ENCODE measurements around the gene RAI1.
A peak's percentile ranks its signal among the peaks of the same experiment; 100 is the strongest.

RAI1 gene

DNA sequence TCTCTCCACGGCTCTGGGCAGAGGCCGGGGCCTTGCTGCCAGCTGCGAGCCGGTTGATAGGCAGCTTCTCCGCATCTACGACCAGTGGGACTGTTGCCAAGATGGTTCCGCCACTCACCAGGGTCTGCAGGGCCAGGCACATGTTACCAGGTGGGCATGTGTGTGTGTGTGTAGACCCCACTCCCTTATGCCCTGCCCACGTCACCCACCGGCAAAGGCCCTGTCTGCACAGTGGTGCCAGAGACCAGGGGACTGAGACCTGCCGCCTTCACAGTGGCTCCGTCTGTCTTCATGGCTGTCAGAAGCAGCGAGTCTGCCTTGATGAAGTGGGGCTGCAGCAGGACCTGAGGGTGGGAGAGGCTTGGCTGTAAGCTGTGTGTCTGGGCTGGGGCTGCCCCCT, 137.9 kb downstream of the RAI1 start:
- DNase-seq = no peak

GRCh38 chr17:17819561-17819995, 138.3 kb downstream of the RAI1 start:
- no peak for DNase-seq

DNA sequence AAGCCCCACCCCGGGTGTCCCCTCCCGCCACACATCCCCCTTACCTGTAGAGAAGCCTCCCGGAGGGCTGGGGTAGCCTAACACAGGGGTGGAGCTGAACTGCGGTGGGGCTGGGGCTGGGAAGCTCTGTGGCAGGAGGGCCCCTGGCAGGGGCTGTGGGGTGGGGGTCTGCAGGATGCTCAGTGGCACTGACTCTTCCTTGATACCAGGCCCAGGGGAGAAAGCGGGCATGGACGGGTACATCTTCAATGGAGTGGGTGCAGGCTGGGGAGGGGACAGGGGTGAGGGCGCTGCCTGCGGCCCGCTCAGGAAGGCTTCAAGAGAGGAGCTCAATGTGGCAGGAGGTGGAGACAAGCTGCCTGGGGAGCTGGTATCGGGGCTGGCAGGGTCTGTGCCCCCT, 138.8 kb downstream of the RAI1 start:
- DNase-seq = no peak

DNA sequence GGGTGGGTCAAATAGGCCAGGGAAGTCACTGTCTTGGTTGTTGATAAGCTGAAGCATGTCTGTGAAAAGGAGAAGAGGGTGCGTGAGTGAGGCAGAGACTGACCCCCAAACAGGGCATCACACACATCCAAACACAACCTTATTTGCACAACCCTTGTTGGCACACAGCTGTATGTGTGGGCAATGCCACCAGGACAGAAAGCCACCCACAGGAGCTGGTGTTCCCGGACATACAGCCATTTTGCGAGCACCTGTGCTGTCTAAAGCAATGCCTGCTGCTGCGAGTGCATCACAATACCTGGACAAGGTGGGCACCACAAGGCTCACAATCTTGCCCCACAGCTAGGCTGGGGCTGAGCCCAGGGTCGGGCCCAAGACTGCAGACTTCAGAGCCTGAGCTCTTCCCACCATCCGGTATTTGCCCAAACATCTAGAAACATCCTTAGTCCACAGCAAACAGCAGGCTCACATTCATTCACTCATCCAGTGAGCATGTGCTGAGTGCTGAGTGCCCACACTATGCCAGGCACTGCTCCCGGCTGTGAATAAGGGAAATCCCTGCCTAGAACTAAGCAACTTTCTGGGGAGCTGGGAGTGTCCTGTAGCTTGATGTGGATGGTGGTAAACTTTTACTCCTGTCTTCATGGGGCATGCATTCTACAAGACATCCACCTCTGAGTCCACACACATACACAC, 139.4 kb downstream of the RAI1 start:
- no peak for DNase-seq

DNA sequence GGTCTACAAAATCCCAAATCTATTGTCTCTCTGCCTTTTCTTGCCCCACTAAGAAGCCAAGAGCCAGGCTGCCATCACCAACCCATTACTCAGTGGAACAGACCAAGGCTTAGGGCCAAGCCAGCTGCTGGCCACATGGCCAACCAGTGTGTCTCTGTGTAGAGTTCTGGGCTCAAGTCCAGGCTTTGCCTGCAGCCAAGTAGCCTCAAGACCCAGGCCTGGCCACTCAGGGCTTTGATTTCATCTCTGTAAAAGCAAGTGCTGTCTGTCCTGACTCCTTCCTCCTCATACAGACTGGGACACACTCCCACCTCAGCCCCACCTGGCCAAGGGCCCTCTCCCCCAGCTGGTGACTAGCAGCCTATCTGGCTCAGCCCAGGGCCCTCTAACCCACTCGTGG, 140.9 kb downstream of the RAI1 start:
- DNase-seq = no peak

GRCh38 chr17:17822616-17823015, 141.4 kb downstream of the RAI1 start:
- no peak for DNase-seq

GRCh38 chr17:17823433-17824118, 142.3 kb downstream of the RAI1 start:
- peak; percentile 68 for DNase-seq

DNA sequence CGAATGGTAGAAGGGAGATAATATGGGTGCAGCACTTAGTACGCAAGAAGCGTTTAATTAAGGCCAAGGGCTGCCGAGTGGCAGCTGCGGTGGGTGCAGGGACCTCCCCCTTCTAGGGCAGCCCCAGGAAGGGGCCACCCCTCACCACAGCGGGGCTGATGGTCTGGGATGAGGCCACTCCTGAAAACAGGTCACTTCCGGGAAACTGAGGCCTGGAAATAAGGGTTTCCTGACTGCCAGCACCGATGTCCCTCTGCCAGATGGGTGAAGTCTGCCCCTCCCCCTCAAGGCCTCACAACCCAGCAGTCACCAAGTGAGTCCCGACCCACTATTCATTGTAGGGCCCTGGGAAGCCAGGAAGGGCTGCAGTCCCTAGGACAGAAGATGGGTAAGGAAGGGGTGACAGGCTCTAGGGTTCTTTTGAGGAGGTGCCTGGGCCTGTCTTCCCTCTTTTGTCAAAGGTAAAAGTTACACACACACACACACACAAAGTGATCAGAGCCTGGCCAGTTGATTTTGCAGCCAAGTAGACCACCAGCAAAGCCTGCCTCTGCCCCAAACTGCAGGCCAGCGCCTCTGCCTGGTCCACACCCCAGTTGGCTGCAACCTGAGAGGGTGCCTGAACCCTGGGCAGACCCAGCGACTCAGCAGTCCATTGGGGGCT, 143.0 kb downstream of the RAI1 start:
- no peak for DNase-seq

GRCh38 chr17:17824783-17825614, 143.7 kb downstream of the RAI1 start:
- DNase-seq = no peak

DNA sequence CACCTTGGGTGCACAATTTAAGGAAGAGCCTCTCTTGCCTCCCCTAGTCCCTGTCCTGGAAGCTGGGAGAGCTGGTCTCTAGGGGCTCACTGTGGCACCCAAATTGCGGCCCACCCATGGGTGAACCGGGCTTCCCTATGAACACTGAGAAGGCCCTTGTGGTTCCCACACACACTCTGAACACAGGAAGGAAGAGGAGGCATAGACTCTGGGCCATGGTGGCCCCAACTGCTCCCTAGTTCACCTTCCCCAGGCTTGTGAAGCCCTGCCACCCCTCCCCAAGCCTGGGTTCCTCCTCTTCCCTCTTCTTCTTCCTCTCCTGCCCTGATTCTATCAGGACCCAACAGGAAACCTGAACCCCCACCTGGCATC, 145.1 kb downstream of the RAI1 start:
- no peak for DNase-seq

DNA sequence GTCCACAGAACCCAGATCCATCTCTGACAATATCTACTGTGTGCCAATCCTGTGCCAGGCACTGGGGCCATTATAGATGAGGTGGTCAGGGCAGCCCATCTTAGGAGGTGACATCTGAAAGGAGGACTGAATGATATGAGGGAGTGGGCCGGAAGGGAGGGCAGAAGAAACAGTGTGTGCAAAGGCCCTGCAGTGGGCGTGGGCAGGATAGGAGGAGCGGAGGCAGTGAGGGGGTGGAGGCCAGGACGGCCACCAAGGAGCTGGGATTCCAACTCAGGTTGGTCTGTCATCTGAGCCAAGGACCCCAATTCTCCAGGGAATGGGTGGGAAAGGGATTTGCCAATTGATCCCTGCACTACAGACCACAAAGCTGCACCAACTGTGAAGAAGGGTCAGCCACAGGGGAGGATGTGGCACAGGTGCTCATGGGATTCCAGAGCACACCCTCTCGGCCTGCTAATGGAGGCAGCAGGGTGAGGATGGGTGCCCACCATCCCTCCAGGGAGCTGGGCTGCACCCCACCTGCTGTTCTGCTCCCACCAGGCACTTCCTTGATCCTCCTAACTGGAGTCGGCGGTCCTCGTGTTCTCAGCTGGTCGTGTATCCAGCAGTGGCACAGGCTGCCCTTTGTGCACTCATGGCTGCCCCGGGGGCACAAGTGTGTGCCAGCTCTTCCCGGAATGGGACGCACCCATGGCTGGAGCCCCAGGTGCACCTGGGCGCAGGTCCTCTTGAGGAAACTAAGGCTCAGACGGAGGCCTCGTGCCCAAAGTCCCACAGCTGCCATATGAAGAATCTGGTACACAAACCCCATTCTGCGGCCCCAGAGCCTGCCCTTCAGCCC, 145.9 kb downstream of the RAI1 start:
- no peak for DNase-seq

DNA sequence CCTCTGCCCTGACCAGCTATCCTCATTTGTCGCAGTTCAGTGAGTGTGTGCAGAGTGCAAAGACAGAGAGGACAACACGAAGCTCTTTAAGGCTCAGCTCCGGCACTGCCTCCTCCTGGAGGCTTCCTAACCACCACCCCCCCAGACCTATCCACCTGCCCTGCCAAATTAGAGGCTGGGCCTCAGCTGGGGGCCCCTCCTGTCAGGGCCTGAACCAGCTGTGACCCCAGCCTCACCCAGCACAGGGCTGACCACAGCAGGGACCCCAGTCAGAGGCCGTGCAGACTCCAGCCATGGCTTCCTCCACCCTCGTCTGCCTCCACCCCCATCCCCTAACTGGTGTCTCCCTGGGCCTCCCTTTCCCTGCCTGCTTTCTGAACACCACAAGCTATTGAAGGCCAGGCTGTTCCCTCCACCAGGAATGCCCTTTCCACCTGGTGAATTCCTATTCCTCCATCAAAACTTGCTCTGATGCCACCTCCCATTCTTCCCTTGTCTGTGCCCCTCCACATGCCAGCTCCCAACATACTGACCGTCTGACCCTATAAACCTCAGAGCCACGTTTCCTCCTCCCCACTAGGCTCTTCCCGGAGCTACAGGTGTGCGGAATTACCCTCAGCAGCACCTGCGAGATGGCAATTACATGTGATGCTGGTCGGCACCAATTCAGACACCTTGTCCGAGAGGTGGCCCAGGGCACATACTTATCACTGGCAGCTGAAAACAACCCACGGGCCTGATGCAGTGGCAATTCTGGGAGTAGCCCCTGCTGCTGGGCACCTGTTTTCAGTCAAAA, 146.8 kb downstream of the RAI1 start:
- DNase-seq = no peak

DNA sequence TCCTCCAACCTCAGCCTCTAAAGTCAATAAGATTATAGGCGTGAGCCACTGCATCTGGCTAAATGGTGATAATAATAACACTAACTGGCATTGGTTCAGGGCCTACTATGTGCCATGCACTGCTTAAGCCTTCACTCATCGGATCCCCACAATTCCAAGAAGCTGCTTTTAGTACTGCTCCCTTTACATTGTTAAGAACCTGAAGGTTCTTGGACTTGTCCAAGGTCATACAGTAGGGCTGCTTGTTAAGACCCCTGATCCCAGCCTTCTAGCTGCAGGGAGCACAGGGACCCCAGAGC, 149.0 kb downstream of the RAI1 start:
- no peak for DNase-seq

GRCh38 chr17:17830740-17831207, 149.5 kb downstream of the RAI1 start:
- no peak for DNase-seq

DNA sequence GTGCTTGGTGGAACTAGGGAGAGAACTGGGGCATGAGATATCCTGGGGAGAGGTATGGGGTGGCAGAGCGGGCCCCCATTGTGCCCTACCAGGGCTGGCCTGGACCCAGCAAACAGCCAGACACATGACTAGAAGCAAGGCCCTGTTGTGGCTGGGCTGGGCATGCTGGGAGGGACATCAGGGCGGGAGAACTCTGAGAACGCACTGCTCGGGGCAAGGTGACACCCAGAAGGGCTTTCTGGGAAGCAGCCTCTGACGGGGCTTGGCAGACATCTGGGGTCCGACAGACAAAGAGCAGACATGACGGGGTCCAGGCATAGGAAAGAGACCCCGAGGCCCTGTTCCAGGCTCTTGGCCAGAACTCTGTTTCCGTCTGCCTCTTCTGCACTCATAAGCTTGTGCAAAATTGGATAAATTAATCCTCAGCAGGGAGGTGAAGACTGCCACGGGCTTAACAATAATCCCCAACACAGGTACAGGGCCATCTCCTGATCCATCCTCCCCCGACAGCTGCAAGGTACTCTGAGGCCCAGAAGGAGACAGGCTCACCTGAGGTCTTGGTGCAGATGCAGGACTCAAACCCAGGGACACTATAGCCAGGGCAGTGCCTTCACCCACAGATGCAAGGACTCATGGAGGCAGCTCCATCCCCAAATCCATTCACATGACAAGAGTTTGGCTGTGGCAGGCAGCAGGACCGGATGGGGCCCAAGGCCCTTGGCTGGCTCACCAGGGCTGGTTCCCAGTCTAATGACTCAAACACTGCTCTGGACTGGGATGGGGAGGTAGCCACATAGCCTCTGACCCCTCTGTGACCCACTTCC, 150.2 kb downstream of the RAI1 start:
- no peak for DNase-seq

DNA sequence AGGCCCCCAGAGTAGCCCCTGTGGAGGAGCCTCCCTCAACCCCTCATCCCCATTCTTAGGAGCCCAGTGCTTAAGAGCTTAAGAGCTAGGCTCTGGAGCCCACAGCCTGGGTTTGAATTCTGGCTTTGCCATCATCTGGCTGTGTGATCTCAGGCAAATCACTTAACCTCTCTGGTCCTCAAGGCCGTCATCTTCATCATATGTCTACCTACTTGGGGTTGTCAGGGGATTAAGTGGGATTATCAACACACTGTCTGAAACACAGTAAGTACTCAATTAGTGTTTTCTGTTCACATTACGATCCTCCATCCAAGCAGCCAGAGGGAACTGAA, 150.7 kb downstream of the RAI1 start:
- no peak for DNase-seq

- no peak for DNase-seq
Measured at GRCh38 chr17:17833658-17834357, 152.6 kb downstream of the RAI1 start.

- DNase-seq = no peak
Measured at GRCh38 chr17:17834974-17835373, 153.7 kb downstream of the RAI1 start.

GRCh38 chr17:17835415-17836249, 154.4 kb downstream of the RAI1 start:
- DNase-seq = no peak
